ENCODE data around the gene SLC35D1. TPM values are rescaled to one million over a fixed set of nuclear protein-coding genes. Genes with fewer than 3 reads are reported as not detected.
A peak's percentile ranks its signal among the peaks of the same experiment; 100 is the strongest.

Gene SLC35D1
- total RNA-seq, result 9.2 to 14.8 TPM (median 9.3 TPM) in 3 replicates
- long read RNA-seq, full-length matches to known transcripts, result 4 of 6 reads
- long read RNA-seq, partial matches to known transcripts, result 0 of 6 reads
- long read RNA-seq, other reads (novel, unspliced or antisense), result 2 of 6 reads

DNA sequence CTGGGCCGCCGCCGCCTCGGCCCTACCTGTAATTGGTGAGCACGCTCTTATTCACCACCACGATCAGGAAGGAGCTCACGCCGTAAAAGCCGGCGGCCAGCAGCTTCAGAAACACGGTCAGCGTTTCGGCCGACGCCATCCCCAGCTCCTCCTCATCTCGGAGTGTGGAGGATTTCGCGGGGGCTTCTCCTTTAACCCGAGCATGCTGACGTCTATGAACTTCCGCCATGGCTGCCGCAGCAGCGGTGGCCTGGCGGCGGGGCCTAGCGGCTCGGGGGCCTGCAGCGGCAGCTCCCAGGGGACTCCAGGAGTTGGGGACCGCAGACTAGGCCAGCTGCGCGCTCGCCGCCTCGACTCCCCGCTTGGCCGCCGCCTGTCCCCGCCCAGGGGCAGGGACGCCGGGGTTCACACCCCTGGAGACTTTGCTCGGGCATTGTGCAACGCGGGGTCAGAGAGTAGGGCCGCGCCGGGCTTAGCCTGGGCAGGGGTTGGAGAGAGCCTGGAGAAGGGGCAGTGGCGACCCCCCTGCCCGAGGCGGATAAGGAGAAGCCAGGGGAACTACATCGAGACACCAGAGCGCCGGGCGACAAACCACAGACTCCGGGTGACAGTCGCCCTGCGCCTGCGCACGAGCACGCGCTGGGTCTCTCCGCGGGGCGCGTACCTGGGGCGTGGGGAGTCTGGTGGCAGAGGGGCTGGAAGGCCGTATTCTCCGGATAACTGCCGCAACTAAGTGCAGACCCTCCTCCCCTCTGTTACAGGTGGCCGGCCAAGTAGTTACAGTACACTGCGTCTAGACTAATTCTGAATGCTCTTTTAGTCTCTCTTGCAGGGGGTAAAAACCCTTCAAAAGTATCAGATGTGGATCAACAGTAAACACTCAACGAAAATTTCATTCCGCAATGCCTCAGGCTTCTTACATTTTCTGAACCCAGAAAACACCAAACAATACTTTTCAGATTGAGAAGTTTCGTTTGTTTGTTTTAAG lies at the start of gene SLC35D1:
SLC35D1 (minus strand) TSS at position 364 of the 988 bp plus-strand sequence; CDS start at position 229, 135 bp downstream.
- Mint-ChIP-seq H3K4me1 (ENCODE audit: low read depth) (peaks cover 28% of the 10 kb centered on the region), H3K36me3 (ENCODE audit: low read depth) (peaks cover 7% of the 10 kb centered on the region), H3K27ac (ENCODE audit: unreplicated experiment) (peak within 1 kb of the TSS; percentile 92), H3K9me3 (ENCODE audit: low read depth) (no peaks in the 10 kb centered on the region), H3K4me3 (ENCODE audit: unreplicated experiment) (peak within 1 kb of the TSS; percentile 80), H3K27me3 (ENCODE audit: low read depth) (no peaks in the 10 kb centered on the region)
- TF ChIP-seq, protein P1, sequence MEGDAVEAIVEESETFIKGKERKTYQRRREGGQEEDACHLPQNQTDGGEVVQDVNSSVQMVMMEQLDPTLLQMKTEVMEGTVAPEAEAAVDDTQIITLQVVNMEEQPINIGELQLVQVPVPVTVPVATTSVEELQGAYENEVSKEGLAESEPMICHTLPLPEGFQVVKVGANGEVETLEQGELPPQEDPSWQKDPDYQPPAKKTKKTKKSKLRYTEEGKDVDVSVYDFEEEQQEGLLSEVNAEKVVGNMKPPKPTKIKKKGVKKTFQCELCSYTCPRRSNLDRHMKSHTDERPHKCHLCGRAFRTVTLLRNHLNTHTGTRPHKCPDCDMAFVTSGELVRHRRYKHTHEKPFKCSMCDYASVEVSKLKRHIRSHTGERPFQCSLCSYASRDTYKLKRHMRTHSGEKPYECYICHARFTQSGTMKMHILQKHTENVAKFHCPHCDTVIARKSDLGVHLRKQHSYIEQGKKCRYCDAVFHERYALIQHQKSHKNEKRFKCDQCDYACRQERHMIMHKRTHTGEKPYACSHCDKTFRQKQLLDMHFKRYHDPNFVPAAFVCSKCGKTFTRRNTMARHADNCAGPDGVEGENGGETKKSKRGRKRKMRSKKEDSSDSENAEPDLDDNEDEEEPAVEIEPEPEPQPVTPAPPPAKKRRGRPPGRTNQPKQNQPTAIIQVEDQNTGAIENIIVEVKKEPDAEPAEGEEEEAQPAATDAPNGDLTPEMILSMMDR (IDR thresholded peaks at IDR 0.05), result peak; percentile 4
- DNase-seq (ENCODE audit: low spot score), result peak; percentile 81

- TF ChIP-seq, protein P1 (IDR thresholded peaks at IDR 0.05), result no peak
- no peaks in the 10 kb centered on the region for H3K36me3 Mint-ChIP-seq (ENCODE audit: low read depth)
- no peaks in the 10 kb centered on the region for H3K9me3 Mint-ChIP-seq (ENCODE audit: low read depth)
Observed at GRCh38 chr1:67103548-67103947, 49.6 kb upstream of the SLC35D1 start.

DNA sequence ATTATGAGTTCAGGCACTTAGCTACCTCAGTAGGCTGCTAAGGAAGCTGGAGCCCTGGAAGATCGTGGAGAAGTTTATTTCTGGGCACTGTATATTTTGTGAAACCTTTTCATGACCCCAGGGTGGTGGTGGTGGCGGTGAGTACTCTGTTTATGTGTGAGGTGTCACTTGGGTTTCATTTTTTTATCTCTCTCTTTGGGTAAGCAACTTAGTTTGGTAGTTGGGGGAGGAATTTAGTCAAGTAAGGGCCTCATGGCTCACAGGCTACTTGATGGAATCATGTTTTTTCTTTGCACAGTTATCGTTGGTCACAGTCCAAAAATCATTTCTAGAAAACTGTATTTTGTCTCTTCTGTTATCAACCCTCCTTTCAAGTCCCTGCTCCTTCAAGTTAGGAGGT lies 46.9 kb upstream of the SLC35D1 start:
- DNase-seq (ENCODE audit: low spot score), result no peak
- Mint-ChIP-seq H3K4me1 (ENCODE audit: low read depth) (peaks cover 8% of the 10 kb centered on the region), H3K4me3 (ENCODE audit: unreplicated experiment) (no peak overlapping the region), H3K9me3 (ENCODE audit: low read depth) (no peaks in the 10 kb centered on the region), H3K36me3 (ENCODE audit: low read depth) (no peaks in the 10 kb centered on the region), H3K27ac (ENCODE audit: unreplicated experiment) (no peak overlapping the region), H3K27me3 (ENCODE audit: low read depth) (no peaks in the 10 kb centered on the region)
- TF ChIP-seq, protein P1 (IDR thresholded peaks at IDR 0.05), result no peak

More at GRCh38 chr1:67103548-67103947, 49.6 kb upstream of the SLC35D1 start:
- no peaks in the 10 kb centered on the region for H3K27me3 Mint-ChIP-seq (ENCODE audit: low read depth)
- peaks cover 8% of the 10 kb centered on the region for H3K4me1 Mint-ChIP-seq (ENCODE audit: low read depth)
- H3K4me3 Mint-ChIP-seq (ENCODE audit: unreplicated experiment), result no peak overlapping the region
- no peak overlapping the region for H3K27ac Mint-ChIP-seq (ENCODE audit: unreplicated experiment)
- no peak for DNase-seq (ENCODE audit: low spot score)

DNA sequence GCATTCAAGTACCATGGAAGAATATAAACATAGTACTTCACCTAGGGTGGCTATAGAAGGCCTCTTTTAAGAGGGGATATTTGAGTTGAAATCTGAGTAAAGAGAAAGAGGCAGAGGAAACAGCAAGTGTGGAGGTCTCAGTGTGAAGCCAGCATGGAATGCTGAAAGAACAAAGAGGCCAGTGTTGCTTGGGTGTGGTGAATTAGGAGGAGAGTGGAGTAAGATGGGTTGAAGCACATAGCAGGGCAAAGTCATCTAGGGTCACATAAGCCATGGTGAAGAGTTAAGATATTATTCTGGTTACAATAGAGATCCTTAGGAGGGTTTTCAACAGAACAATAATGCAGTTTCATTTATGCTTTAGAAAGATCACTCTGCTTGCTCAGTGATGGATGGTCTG lies 43.4 kb upstream of the SLC35D1 start:
- DNase-seq (ENCODE audit: low spot score), result no peak
- Mint-ChIP-seq H3K4me3 (ENCODE audit: unreplicated experiment) (no peak overlapping the region), H3K27ac (ENCODE audit: unreplicated experiment) (no peak overlapping the region), H3K27me3 (ENCODE audit: low read depth) (no peaks in the 10 kb centered on the region), H3K9me3 (ENCODE audit: low read depth) (no peaks in the 10 kb centered on the region), H3K4me1 (ENCODE audit: low read depth) (peaks cover 8% of the 10 kb centered on the region), H3K36me3 (ENCODE audit: low read depth) (no peaks in the 10 kb centered on the region)
- TF ChIP-seq, protein P1 (IDR thresholded peaks at IDR 0.05), result no peak

- H3K9me3 Mint-ChIP-seq (ENCODE audit: low read depth), result peaks cover 3% of the 10 kb centered on the region
- H3K4me3 Mint-ChIP-seq (ENCODE audit: unreplicated experiment), result no peak overlapping the region
- DNase-seq (ENCODE audit: low spot score), result no peak
- H3K4me1 Mint-ChIP-seq (ENCODE audit: low read depth), result no peaks in the 10 kb centered on the region
- no peaks in the 10 kb centered on the region for H3K36me3 Mint-ChIP-seq (ENCODE audit: low read depth)
- H3K27me3 Mint-ChIP-seq (ENCODE audit: low read depth), result no peaks in the 10 kb centered on the region
- TF ChIP-seq, protein P1 (IDR thresholded peaks at IDR 0.05), result no peak
- no peak overlapping the region for H3K27ac Mint-ChIP-seq (ENCODE audit: unreplicated experiment)
Observed at GRCh38 chr1:67094191-67094590, 40.2 kb upstream of the SLC35D1 start.
